ENCODE measurements around the gene HOMER1.
"Not testable (repeated sequence)": the region's sequence is repeated elsewhere in the genome, so short reads cannot be mapped to it uniquely, and the experiment has no call there.

Gene HOMER1

GRCh38 chr5:79517601-79518000 is 3.7 kb upstream of the HOMER1 start:
- DNase-seq (ENCODE audit: low spot score) = no peak

DNA sequence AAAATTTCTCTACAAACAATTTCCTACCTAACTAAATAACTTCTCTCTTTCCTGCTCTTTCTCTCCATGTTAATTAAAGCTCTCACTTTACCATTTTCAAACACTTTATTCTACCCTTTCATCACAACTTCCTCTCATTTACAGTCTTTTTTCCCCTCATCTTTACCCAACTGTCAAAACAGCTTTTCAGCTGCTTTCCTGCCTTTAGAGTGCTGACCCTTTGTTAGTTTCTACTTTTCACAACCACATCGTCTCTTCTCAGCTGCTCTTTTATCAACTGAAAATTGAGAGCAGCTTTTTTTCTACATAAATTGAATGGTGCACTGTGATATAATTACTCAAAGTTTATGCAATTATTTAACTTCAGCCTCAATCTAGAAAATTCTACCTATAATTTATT is 3.1 kb upstream of the HOMER1 start:
- DNase-seq (ENCODE audit: low spot score) = no peak

DNA sequence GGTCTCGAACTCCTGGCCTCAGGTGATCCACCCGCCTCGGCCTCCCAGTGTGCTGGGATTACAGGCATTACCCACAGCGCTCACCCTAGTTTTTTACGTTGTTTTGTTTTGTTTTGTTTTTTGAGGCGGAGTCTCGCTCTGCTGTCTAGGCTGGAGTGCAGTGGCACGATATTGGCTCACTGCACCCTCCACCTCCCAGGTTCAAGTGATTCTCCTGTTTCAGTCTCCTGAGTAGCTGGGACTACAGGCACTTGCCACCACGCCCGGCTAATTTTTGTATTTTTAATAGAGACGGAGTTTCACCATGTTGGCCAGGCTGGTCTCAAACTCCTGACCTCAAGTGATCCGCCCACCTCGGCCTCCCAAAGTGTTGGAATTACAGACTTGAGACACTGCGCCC is 2.4 kb upstream of the HOMER1 start:
- DNase-seq (ENCODE audit: low spot score) = not testable (repeated sequence)

- peak; percentile 93 for DNase-seq (ENCODE audit: low spot score)
These were observed 614 bp upstream of the HOMER1 start for GRCh38 chr5:79514391-79515105.

DNA sequence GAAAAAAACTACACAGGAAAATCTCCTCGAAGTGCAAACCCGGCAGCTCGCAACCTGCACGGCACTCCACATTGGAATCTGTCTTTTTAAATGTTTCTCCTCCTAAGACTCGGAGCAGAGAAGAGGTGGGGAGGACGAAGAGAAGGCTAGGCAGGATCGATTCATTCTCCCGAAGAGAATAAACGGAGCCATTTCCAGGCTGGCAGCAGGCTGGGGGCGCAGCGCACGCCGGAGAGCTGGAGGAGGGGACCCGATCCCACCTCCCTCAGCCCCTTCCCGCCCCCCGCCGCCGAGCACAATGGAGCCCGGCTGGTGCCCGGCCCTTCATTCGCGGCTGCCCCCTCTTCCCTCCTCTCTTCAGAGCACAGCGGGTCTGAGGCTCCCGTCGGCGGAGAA is 628 bp downstream of the HOMER1 start:
- no peak for DNase-seq (ENCODE audit: low spot score)

DNA sequence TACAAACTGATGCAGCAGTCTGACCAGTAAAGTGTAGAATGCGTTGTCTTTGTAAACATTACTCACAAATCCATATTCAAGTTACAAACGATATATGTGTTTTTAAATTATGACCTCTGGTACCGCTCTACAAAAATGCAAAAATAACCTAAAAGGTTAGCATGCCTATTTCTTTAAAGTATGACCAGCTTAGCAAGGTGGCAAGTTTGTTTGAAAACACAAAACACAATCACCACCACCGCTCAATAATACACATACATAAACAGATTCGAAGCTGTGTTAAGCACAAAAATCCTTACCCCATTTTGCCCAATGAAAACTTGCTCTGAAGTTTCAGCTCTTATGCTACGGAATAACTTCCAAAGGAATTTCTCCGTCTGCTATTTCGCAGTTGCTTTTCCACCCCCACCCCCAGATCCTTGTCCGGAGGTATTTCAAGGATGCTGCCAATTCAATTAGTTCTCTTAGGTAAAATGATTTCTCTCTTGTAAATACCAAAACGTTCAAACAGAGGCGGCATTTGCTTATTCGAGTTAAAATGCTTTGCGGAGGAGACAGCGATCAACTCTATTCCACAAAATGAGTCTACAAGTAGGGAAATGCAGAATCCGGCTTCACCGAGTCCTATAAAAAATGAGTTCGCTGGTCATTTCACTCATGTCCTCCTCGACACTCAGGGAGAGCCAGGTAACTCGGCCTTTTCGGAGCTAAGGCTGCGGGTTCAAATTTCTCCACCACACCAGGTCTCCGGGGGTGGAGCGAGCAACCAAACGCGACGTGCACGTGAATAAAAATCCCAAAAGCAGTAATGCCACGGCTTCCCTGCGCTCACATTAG is 1.2 kb downstream of the HOMER1 start:
- no peak for DNase-seq (ENCODE audit: low spot score)

GRCh38 chr5:79512049-79512448 is 1.9 kb downstream of the HOMER1 start:
- no peak for DNase-seq (ENCODE audit: low spot score)

GRCh38 chr5:79510638-79511037 is 3.3 kb downstream of the HOMER1 start:
- no peak for DNase-seq (ENCODE audit: low spot score)

- DNase-seq (ENCODE audit: low spot score) = no peak
These were observed 4.6 kb downstream of the HOMER1 start for GRCh38 chr5:79509244-79509885.

DNA sequence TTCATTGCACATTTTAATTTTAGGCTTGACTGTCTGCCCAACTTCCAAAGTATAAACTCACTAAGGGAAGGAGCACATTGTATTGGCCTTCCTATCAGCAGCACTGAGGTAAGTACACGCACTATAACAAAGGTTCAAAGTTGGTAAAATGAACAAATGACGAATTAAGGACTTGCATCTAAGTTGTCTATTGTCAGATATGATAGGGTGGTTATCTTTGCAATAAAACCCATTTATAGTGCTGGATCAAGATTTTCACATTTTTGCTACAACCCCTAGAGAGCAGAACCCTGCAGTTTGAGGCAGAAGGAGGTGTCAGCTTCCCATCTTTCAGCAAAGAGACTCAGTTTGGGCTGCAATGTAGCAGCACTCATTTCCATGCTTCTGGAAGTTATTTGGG is 5.1 kb downstream of the HOMER1 start:
- no peak for DNase-seq (ENCODE audit: low spot score)

DNA sequence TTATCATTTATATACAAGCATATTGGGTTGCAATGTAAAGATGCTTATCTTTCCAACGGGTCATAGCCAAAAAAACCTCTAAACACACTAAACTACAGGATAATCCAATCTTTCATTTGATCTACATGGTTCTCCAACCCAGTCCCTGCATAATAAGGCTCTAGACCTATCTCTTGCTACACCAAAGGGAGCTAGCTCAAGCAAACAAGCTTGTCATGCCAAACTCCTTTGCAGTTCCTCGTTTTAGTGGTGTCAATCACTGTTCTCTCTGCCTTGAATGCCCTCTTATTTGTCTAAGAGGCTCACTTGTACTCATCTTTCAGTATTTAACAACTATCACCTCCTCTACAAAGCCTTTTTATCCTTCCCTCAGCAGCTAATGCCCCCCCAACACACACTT is 5.6 kb downstream of the HOMER1 start:
- DNase-seq (ENCODE audit: low spot score) = peak; percentile 19

- DNase-seq (ENCODE audit: low spot score) = no peak
These were observed 6.4 kb downstream of the HOMER1 start for GRCh38 chr5:79507251-79508205.

- DNase-seq (ENCODE audit: low spot score) = no peak
These were observed 8.8 kb downstream of the HOMER1 start for GRCh38 chr5:79505138-79505537.

DNA sequence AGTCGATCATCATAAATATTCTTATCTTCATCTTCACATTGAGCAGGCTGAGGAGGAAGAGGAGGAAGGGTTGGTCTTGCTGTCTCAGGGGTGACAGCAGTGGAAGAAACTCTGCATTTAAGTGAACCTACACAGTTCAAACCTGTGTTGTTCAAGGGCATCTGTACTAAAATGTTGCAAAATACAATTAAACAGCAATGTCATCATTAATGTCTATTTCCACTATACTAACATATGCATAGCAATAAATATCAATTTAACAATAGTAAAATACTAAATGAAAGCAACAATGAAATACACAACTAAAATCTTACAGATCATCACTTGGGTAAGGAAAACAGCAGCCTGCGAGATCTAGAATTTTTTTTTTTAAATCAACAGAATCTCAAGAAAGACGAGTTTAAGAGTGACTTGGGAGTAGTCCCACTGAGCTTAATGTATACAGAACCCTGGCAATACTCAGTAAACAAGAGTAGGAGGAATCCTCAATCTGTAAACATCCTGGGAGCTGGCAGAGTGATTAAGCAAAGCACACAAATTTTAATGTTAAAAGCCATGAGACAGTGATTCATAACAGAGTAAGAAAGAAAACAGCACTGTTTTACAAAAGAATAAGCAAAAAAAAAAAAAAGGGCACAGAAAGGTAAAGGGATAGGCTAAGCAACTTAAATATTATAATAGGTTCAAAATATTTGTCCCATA is 10.0 kb downstream of the HOMER1 start:
- DNase-seq (ENCODE audit: low spot score) = no peak

DNA sequence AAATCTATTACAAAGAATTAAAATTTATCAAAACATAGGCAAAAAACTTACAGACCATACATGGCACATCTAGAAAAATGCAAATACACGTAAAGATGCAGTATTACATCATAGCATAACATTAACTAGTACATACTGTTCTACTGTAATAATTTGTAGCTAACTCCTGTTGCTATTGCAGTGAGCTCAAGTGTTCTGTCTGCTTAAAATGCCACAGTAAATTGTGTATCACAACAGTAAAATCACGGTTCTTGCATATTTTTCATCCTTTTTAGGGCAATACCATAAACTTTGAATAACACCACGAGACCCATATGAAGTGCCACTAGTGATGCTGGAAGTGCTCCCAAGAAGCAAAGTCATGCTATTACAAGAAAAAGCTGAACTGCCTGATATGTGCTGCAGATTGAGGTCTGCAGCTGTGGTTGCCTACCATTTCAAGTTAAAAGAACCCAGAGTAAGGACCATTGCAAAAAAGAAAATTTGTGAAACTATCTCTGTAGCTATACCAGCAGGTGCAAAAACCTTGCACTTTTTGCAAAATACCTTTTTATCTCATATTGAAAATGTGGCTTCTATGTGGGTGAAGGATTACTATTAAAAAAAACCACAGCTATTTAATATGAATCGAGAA is 14.2 kb downstream of the HOMER1 start:
- DNase-seq (ENCODE audit: low spot score) = no peak

- no peak for DNase-seq (ENCODE audit: low spot score)
These were observed 18.6 kb downstream of the HOMER1 start for GRCh38 chr5:79495311-79495710.

DNA sequence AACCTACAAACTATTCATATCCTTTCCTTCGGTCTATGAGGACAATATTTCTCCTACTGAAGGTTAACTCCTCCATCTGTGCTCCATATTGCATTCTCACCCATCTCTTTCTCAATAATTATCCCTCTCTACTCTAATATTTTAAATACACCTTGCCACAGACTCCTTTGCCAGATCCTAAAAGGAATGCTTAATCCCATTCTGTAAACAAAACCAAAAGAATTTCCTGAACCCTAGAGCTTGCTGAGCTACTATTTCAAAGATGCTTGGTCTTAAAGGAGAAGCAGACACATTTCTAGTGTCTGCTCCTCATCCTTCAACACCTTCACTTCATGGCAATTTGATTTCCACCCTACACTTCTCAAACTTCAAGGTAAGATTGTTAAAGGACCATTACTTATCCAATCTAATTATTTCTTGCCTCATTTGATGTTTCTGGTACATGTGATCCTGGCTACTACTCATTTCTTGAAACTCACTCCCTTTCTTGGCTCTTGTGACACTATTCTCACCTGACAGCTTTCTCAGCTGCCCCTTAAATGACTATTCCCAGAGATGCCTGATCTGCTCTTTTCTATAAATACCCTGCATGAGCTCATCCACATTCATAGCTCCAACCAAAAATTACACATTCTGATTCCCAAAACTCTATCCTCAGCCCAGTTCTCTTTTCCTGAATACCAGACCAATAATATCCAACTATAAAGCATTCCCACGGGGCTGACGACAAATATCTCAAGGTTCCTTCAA is 20.2 kb downstream of the HOMER1 start:
- DNase-seq (ENCODE audit: low spot score) = no peak

GRCh38 chr5:79491690-79492317 is 22.1 kb downstream of the HOMER1 start:
- no peak for DNase-seq (ENCODE audit: low spot score)

- no peak for DNase-seq (ENCODE audit: low spot score)
These were observed 23.5 kb downstream of the HOMER1 start for GRCh38 chr5:79490323-79490936.

Measured in putamen (tissue), 1 donor.